Measurements from ENCODE around the gene FAM163A. TPM values are rescaled to one million over a fixed set of nuclear protein-coding genes. Genes with fewer than 3 reads are reported as not detected.
A peak's percentile ranks its signal among the peaks of the same experiment; 100 is the strongest.

Gene FAM163A
- total RNA-seq, 2 donors from 2014 or later = not detected

- ATAC-seq (no peak), DNase-seq (ENCODE audit: low spot score in 2 of 2) (no peak)
- no peaks in the 10 kb centered on the region for H3K9me3 Mint-ChIP-seq
- H3K36me3 Mint-ChIP-seq = peaks cover 0 to 21% of the 10 kb centered on the region in 2 donors
- H3K27ac Mint-ChIP-seq = no peak overlapping the region
These were observed 1.5 kb downstream of the FAM163A start for GRCh38 chr1:179744401-179745130.

GRCh38 chr1:179745131-179745611 lies 2.1 kb downstream of the FAM163A start:
- peaks cover 0 to 21% of the 10 kb centered on the region in 2 donors for H3K36me3 Mint-ChIP-seq
- H3K27ac Mint-ChIP-seq = no peak overlapping the region
- peaks cover 0 to 3% of the 10 kb centered on the region in 2 donors for H3K9me3 Mint-ChIP-seq
- ATAC-seq (no peak), DNase-seq (ENCODE audit: low spot score in 2 of 2) (no peak)

GRCh38 chr1:179745743-179746142 lies 2.7 kb downstream of the FAM163A start:
- peaks cover 3 to 8% of the 10 kb centered on the region in 2 donors for H3K9me3 Mint-ChIP-seq
- H3K36me3 Mint-ChIP-seq = peaks cover 0 to 16% of the 10 kb centered on the region in 2 donors
- DNase-seq (ENCODE audit: low spot score in 2 of 2) (no peak), ATAC-seq (no peak)
- H3K27ac Mint-ChIP-seq = no peak overlapping the region

GRCh38 chr1:179747611-179748010 lies 4.5 kb downstream of the FAM163A start:
- DNase-seq (ENCODE audit: low spot score in 2 of 2) = no peak
- no peak for ATAC-seq
- no peak overlapping the region for H3K27ac Mint-ChIP-seq
- peaks cover 10 to 17% of the 10 kb centered on the region in 2 donors for H3K9me3 Mint-ChIP-seq
- peaks cover 0 to 3% of the 10 kb centered on the region in 2 donors for H3K36me3 Mint-ChIP-seq

GRCh38 chr1:179748772-179749171 lies 5.7 kb downstream of the FAM163A start:
- DNase-seq (ENCODE audit: low spot score in 2 of 2) = no peak

GRCh38 chr1:179750630-179751029 lies 7.5 kb downstream of the FAM163A start:
- Mint-ChIP-seq H3K9me3 (peaks cover 10 to 17% of the 10 kb centered on the region in 2 donors), H3K36me3 (no peaks in the 10 kb centered on the region), H3K27ac (no peak overlapping the region)
- ATAC-seq (no peak), DNase-seq (ENCODE audit: low spot score in 2 of 2) (no peak)

More at GRCh38 chr1:179748772-179749171, 5.7 kb downstream of the FAM163A start:
- no peak for ATAC-seq
- peaks cover 10 to 17% of the 10 kb centered on the region in 2 donors for H3K9me3 Mint-ChIP-seq
- H3K27ac Mint-ChIP-seq = no peak overlapping the region
- no peaks in the 10 kb centered on the region for H3K36me3 Mint-ChIP-seq

- DNase-seq (ENCODE audit: low spot score in 2 of 2) = no peak
- ATAC-seq = no peak
- Mint-ChIP-seq H3K9me3 (peaks cover 10 to 17% of the 10 kb centered on the region in 2 donors), H3K36me3 (no peaks in the 10 kb centered on the region), H3K27ac (no peak overlapping the region)
These were observed 10.0 kb downstream of the FAM163A start for GRCh38 chr1:179753061-179753460.

- DNase-seq (ENCODE audit: low spot score in 2 of 2) (no peak), ATAC-seq (no peak)
- H3K27ac Mint-ChIP-seq = no peak overlapping the region
- H3K36me3 Mint-ChIP-seq = no peaks in the 10 kb centered on the region
- peaks cover 10 to 17% of the 10 kb centered on the region in 2 donors for H3K9me3 Mint-ChIP-seq
These were observed 11.0 kb downstream of the FAM163A start for GRCh38 chr1:179754041-179754624.

GRCh38 chr1:179757933-179758332 lies 14.8 kb downstream of the FAM163A start:
- H3K27ac Mint-ChIP-seq = no peak overlapping the region
- ATAC-seq = no peak

GRCh38 chr1:179760521-179760920 lies 17.4 kb downstream of the FAM163A start:
- Mint-ChIP-seq H3K36me3 (no peaks in the 10 kb centered on the region), H3K27ac (peak overlapping the region in 1 of 2 donors; percentile 75), H3K9me3 (no peaks in the 10 kb centered on the region)
- no peak for ATAC-seq
- no peak for DNase-seq (ENCODE audit: low spot score in 2 of 2)

More at GRCh38 chr1:179757933-179758332, 14.8 kb downstream of the FAM163A start:
- no peaks in the 10 kb centered on the region for H3K36me3 Mint-ChIP-seq
- H3K9me3 Mint-ChIP-seq = no peaks in the 10 kb centered on the region
- no peak for DNase-seq (ENCODE audit: low spot score in 2 of 2)

- ATAC-seq (no peak), DNase-seq (ENCODE audit: low spot score in 2 of 2) (no peak)
- no peak overlapping the region for H3K27ac Mint-ChIP-seq
- no peaks in the 10 kb centered on the region for H3K36me3 Mint-ChIP-seq
- H3K9me3 Mint-ChIP-seq = no peaks in the 10 kb centered on the region
These were observed 18.2 kb downstream of the FAM163A start for GRCh38 chr1:179761296-179761695.

GRCh38 chr1:179761846-179762640 lies 19.0 kb downstream of the FAM163A start:
- DNase-seq (ENCODE audit: low spot score in 2 of 2) = no peak
- no peaks in the 10 kb centered on the region for H3K9me3 Mint-ChIP-seq
- H3K36me3 Mint-ChIP-seq = no peaks in the 10 kb centered on the region
- ATAC-seq = no peak
- no peak overlapping the region for H3K27ac Mint-ChIP-seq

GRCh38 chr1:179767177-179767581 lies 24.1 kb downstream of the FAM163A start:
- Mint-ChIP-seq H3K36me3 (no peaks in the 10 kb centered on the region), H3K9me3 (peaks cover 2% of the 10 kb centered on the region in 2 donors), H3K27ac (peak overlapping the region in 1 of 2 donors; percentile 7)
- DNase-seq (ENCODE audit: low spot score in 2 of 2) (no peak), ATAC-seq (no peak)

GRCh38 chr1:179767996-179768395 lies 24.9 kb downstream of the FAM163A start:
- peaks cover 3 to 4% of the 10 kb centered on the region in 2 donors for H3K9me3 Mint-ChIP-seq
- DNase-seq (ENCODE audit: low spot score in 2 of 2) (no peak), ATAC-seq (no peak)
- no peak overlapping the region for H3K27ac Mint-ChIP-seq
- no peaks in the 10 kb centered on the region for H3K36me3 Mint-ChIP-seq

GRCh38 chr1:179770887-179771502 lies 27.9 kb downstream of the FAM163A start:
- DNase-seq (ENCODE audit: low spot score in 2 of 2) (no peak), ATAC-seq (no peak)
- Mint-ChIP-seq H3K36me3 (no peaks in the 10 kb centered on the region), H3K27ac (no peak overlapping the region), H3K9me3 (peaks cover 3 to 4% of the 10 kb centered on the region in 2 donors)

GRCh38 chr1:179773264-179773663 lies 30.2 kb downstream of the FAM163A start:
- Mint-ChIP-seq H3K27ac (no peak overlapping the region), H3K36me3 (no peaks in the 10 kb centered on the region), H3K9me3 (peaks cover 3 to 4% of the 10 kb centered on the region in 2 donors)
- DNase-seq (ENCODE audit: low spot score in 2 of 2) (no peak), ATAC-seq (no peak)
